Right lobe of liver (tissue), 4 donors: ENCODE data around the gene CLSTN1.

Source experiments
- CTCF ChIP-seq, 4 donors: fragments of 200-600 bp in 3 of 4; fragments of 450-650 bp in 1 of 4; IDR thresholded peaks; one replicate each; pipeline versions ENCODE4 v1.5.1 to v1.8.0; 2016 to 2022; ENCODE audit warnings: antibody characterized with exemption in 4 of 4, mild to moderate bottlenecking in 2 of 4
- POLR2A ChIP-seq: fragments of 450-650 bp; IDR thresholded peaks from one replicate; pipeline ENCODE4 v1.6.1; 2017; ENCODE audit warnings: antibody characterized with exemption, mild to moderate bottlenecking
- donor health status: DM: no; HTN: no; CAD: no.
- donor health status: DM: no; HTN: no; CAD: no.
- donor health status: DM: no; HTN: yes; CAD: no.

GRCh38 chr1:9758559-9759121, 65.1 kb downstream of the CLSTN1 start:
- TF ChIP-seq CTCF (IDR thresholded peaks at IDR 0.05) = no peak
- no peak for TF ChIP-seq POLR2A
